Natural killer cell treated with Interleukin-12 subunit alpha and Interleukin-12 subunit beta and Interleukin-15 and Interleukin-18, amount 100 ng/mL, for 72 hours (primary cell): ENCODE results near the gene MRPL27. TPM values are rescaled to one million over a fixed set of nuclear protein-coding genes. Genes with fewer than 3 reads are reported as not detected.
A peak's percentile ranks its signal among the peaks of the same experiment; 100 is the strongest.

ENCODE experiments used
- ATAC-seq, 2 donors: fragments of 150-1000 bp; cut with Tn5 transposase in 1 of 2; sonication (Bioruptor Pico), chemical (Tn5 transposase) in 1 of 2; 2 replicates each; pipeline ENCODE4 v1.10.0; 2021
- DNase-seq: peaks from one replicate; pipeline ENCODE4 v3.0.0; 2022; ENCODE audit warnings: low spot score
- H3K27ac Mint-ChIP-seq, 2 donors: 1 replicate in 1 of 2; 2 replicates in 1 of 2; pipeline ENCODE4 v1.8.0; 2022; ENCODE audit warnings: mixed read lengths in 2 of 2, mild to moderate bottlenecking in 1 of 2, moderate library complexity in 1 of 2
- H3K27me3 Mint-ChIP-seq, 2 donors: 1 replicate in 1 of 2; 2 replicates in 1 of 2; pipeline ENCODE4 v1.8.0; 2022; ENCODE audit warnings: mixed read lengths in 2 of 2
- H3K36me3 Mint-ChIP-seq: one replicate; pipeline ENCODE4 v1.8.0; 2022; ENCODE audit warnings: mixed read lengths
- H3K4me1 Mint-ChIP-seq, 2 donors: 1 replicate in 1 of 2; 2 replicates in 1 of 2; pipeline ENCODE4 v1.8.0; 2022; ENCODE audit warnings: low read depth in 2 of 2, mixed read lengths in 2 of 2, mild to moderate bottlenecking in 1 of 2
- H3K4me3 Mint-ChIP-seq: one replicate; pipeline ENCODE4 v1.8.0; 2022; ENCODE audit warnings: mixed read lengths
- H3K9me3 Mint-ChIP-seq: 2 replicates; pipeline ENCODE4 v1.8.0; 2022; ENCODE audit warnings: mixed read lengths
- total RNA-seq, 2 donors: library from RNA; stranded (reverse); gene quantifications; one replicate each; pipeline ENCODE4 v1.2.3, GENCODE V29; 2022

Gene MRPL27
- total RNA-seq, 2 donors from 2014 or later = 62.7 to 77.7 TPM

- H3K27ac Mint-ChIP-seq = peak within 1 kb of the TSS; percentile 62 to 95
- H3K4me3 Mint-ChIP-seq = peak within 1 kb of the TSS; percentile 94
- peaks cover 29 to 38% of the 10 kb centered on the region in 2 donors for H3K4me1 Mint-ChIP-seq
- no peaks in the 10 kb centered on the region for H3K9me3 Mint-ChIP-seq
- H3K27me3 Mint-ChIP-seq = peaks cover 0 to 2% of the 10 kb centered on the region in 2 donors
- ATAC-seq (peak; percentile 100), DNase-seq (peak; percentile 93)
- peaks cover 21% of the 10 kb centered on the region for H3K36me3 Mint-ChIP-seq
Observed at GRCh38 chr17:50397111-50397918, 24.3 kb upstream of the MRPL27 start, which contains the start of gene LRRC59. LRRC59 (minus strand) TSS chr17:50397523; CDS start chr17:50397317, 206 bp downstream.

GRCh38 chr17:50396261-50397110 lies 23.5 kb upstream of the MRPL27 start:
- Mint-ChIP-seq H3K27ac (peak overlapping the region; percentile 62 to 95), H3K27me3 (no peaks in the 10 kb centered on the region)
- DNase-seq = no peak

GRCh38 chr17:50394711-50395110 lies 21.7 kb upstream of the MRPL27 start:
- H3K9me3 Mint-ChIP-seq = no peaks in the 10 kb centered on the region
- DNase-seq (no peak), ATAC-seq (no peak)
- peak overlapping the region; percentile 55 to 95 for H3K27ac Mint-ChIP-seq
- peaks cover 31% of the 10 kb centered on the region for H3K36me3 Mint-ChIP-seq
- H3K27me3 Mint-ChIP-seq = no peaks in the 10 kb centered on the region
- peak overlapping the region; percentile 94 for H3K4me3 Mint-ChIP-seq
- H3K4me1 Mint-ChIP-seq = peaks cover 31 to 38% of the 10 kb centered on the region in 2 donors

More at GRCh38 chr17:50396261-50397110, 23.5 kb upstream of the MRPL27 start:
- ATAC-seq = peak in 1 of 2 donors; percentile 12
- no peaks in the 10 kb centered on the region for H3K9me3 Mint-ChIP-seq
- H3K36me3 Mint-ChIP-seq = peaks cover 23% of the 10 kb centered on the region
- peak overlapping the region; percentile 94 for H3K4me3 Mint-ChIP-seq
- H3K4me1 Mint-ChIP-seq = peaks cover 29 to 38% of the 10 kb centered on the region in 2 donors

GRCh38 chr17:50393700-50394099 lies 20.7 kb upstream of the MRPL27 start:
- Mint-ChIP-seq H3K4me1 (peaks cover 33 to 38% of the 10 kb centered on the region in 2 donors), H3K27me3 (no peaks in the 10 kb centered on the region), H3K4me3 (no peak overlapping the region), H3K27ac (no peak overlapping the region), H3K36me3 (peaks cover 31% of the 10 kb centered on the region), H3K9me3 (no peaks in the 10 kb centered on the region)
- DNase-seq (no peak), ATAC-seq (no peak)

- no peak for DNase-seq
- H3K36me3 Mint-ChIP-seq = peaks cover 37% of the 10 kb centered on the region
- H3K27me3 Mint-ChIP-seq = no peaks in the 10 kb centered on the region
- H3K9me3 Mint-ChIP-seq = no peaks in the 10 kb centered on the region
- no peak overlapping the region for H3K4me3 Mint-ChIP-seq
- ATAC-seq = no peak
- H3K27ac Mint-ChIP-seq = no peak overlapping the region
- peaks cover 33 to 34% of the 10 kb centered on the region in 2 donors for H3K4me1 Mint-ChIP-seq
Observed at GRCh38 chr17:50392621-50393020, 19.6 kb upstream of the MRPL27 start.

GRCh38 chr17:50389534-50389933 lies 16.6 kb upstream of the MRPL27 start:
- peaks cover 55% of the 10 kb centered on the region for H3K36me3 Mint-ChIP-seq
- H3K4me3 Mint-ChIP-seq = no peak overlapping the region
- no peaks in the 10 kb centered on the region for H3K9me3 Mint-ChIP-seq
- DNase-seq = no peak
- ATAC-seq = no peak
- H3K4me1 Mint-ChIP-seq = peaks cover 20 to 28% of the 10 kb centered on the region in 2 donors
- no peak overlapping the region for H3K27ac Mint-ChIP-seq
- H3K27me3 Mint-ChIP-seq = no peaks in the 10 kb centered on the region

GRCh38 chr17:50388728-50389127 lies 15.7 kb upstream of the MRPL27 start:
- no peak overlapping the region for H3K4me3 Mint-ChIP-seq
- H3K27ac Mint-ChIP-seq = no peak overlapping the region
- no peak for DNase-seq
- H3K9me3 Mint-ChIP-seq = no peaks in the 10 kb centered on the region
- no peak for ATAC-seq
- peaks cover 15 to 24% of the 10 kb centered on the region in 2 donors for H3K4me1 Mint-ChIP-seq
- H3K36me3 Mint-ChIP-seq = peaks cover 49% of the 10 kb centered on the region
- H3K27me3 Mint-ChIP-seq = no peaks in the 10 kb centered on the region

GRCh38 chr17:50386510-50386909 lies 13.5 kb upstream of the MRPL27 start:
- ATAC-seq (no peak), DNase-seq (no peak)
- Mint-ChIP-seq H3K36me3 (peaks cover 38% of the 10 kb centered on the region), H3K27me3 (no peaks in the 10 kb centered on the region), H3K4me1 (peaks cover 6 to 17% of the 10 kb centered on the region in 2 donors), H3K9me3 (no peaks in the 10 kb centered on the region), H3K27ac (peak overlapping the region in 1 of 2 donors; percentile 34), H3K4me3 (no peak overlapping the region)

- Mint-ChIP-seq H3K9me3 (no peaks in the 10 kb centered on the region), H3K27me3 (no peaks in the 10 kb centered on the region), H3K36me3 (peaks cover 27% of the 10 kb centered on the region), H3K4me1 (peaks cover 6 to 12% of the 10 kb centered on the region in 2 donors), H3K27ac (no peak overlapping the region), H3K4me3 (no peak overlapping the region)
- ATAC-seq (no peak), DNase-seq (no peak)
Observed at GRCh38 chr17:50382931-50383330, 9.9 kb upstream of the MRPL27 start.

- H3K36me3 Mint-ChIP-seq = peaks cover 17% of the 10 kb centered on the region
- H3K27me3 Mint-ChIP-seq = no peaks in the 10 kb centered on the region
- H3K4me3 Mint-ChIP-seq = no peak overlapping the region
- H3K4me1 Mint-ChIP-seq = peaks cover under 1 to 3% of the 10 kb centered on the region in 2 donors
- DNase-seq (no peak), ATAC-seq (no peak)
- H3K27ac Mint-ChIP-seq = no peak overlapping the region
- no peaks in the 10 kb centered on the region for H3K9me3 Mint-ChIP-seq
Observed at GRCh38 chr17:50381920-50382319, 8.9 kb upstream of the MRPL27 start.

- Mint-ChIP-seq H3K27ac (no peak overlapping the region), H3K4me3 (no peak overlapping the region), H3K36me3 (peaks cover 11% of the 10 kb centered on the region), H3K9me3 (no peaks in the 10 kb centered on the region), H3K27me3 (no peaks in the 10 kb centered on the region), H3K4me1 (peaks cover 0 to 3% of the 10 kb centered on the region in 2 donors)
- no peak for ATAC-seq
- no peak for DNase-seq
Observed at GRCh38 chr17:50381260-50381815, 8.4 kb upstream of the MRPL27 start.

GRCh38 chr17:50380369-50381259 lies 7.6 kb upstream of the MRPL27 start:
- no peak overlapping the region for H3K4me3 Mint-ChIP-seq
- H3K9me3 Mint-ChIP-seq = no peaks in the 10 kb centered on the region
- peak in 1 of 2 donors; percentile 9 for ATAC-seq
- H3K4me1 Mint-ChIP-seq = peaks cover 0 to 3% of the 10 kb centered on the region in 2 donors
- no peak overlapping the region for H3K27ac Mint-ChIP-seq
- H3K27me3 Mint-ChIP-seq = no peaks in the 10 kb centered on the region
- H3K36me3 Mint-ChIP-seq = peaks cover 9% of the 10 kb centered on the region
- DNase-seq = no peak
